ENCODE results near the gene SMAD7.
A peak's percentile ranks its signal among the peaks of the same experiment; 100 is the strongest.

Gene SMAD7

DNA sequence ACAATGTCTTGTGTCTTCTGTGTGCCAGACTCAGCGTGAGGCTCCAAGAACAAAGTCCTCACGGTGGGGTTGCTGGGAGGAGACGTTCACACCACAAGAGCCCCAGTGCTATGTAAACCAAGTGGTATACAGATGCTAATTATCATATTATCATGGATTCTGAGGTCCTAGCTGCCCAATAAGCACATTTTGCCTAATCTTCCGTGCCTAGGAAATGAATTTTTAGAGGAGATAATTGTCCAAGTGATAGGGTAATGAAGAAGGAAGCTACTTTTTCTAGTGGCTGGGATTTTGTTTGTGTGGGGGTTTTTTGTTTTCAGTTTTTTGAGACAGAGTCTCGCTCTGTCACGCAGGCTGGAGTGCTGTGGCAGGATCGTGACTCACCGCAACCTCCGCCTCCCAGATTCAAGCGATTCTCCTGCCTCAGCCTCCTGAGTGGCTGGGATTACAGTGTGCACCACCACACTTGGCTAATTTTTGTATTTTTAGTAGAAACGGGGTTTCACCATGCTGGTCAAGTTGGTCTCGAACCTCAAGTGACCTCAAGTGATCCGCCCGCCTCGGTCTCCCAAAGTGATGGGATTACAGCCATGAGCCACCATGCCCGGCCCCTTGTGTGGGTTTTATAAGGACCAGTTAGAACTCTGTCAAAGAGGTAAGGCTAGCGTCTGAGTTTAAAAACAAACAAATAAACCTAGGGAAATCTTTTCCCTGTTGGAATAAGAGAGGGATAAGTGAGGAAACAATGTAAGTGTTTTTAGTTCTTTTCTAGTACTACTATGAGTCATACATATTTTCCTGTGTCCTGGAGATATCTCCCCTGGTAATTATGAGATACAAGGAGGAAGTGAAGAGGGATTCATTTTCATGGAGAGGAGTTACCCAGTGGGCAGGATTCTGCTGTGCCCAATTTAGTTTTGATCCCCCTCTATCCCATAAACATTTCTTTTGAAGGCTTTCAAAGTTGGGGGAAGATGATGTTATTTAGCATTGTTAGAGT is 9.5 kb upstream of the SMAD7 start:
- DNase-seq (ENCODE audit: low read depth) = no peak

DNA sequence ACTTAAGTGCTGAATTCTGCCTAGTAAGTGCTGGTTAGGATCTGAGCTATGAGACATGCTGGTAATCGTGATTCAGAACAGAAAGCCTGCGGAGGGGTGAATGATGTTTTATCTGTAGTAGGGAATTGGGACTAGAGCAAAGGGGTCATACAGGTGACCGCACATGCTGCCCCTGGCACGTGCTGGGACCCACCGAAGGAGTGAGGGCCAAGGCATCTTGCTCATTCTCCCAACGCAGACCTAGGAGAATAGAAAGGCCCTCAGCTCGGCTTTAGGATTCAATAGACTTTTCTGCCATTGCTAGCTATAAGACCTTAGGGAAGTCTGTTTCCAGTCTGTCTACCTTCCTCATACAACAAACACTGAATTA is 8.8 kb upstream of the SMAD7 start:
- no peak for DNase-seq (ENCODE audit: low read depth)

DNA sequence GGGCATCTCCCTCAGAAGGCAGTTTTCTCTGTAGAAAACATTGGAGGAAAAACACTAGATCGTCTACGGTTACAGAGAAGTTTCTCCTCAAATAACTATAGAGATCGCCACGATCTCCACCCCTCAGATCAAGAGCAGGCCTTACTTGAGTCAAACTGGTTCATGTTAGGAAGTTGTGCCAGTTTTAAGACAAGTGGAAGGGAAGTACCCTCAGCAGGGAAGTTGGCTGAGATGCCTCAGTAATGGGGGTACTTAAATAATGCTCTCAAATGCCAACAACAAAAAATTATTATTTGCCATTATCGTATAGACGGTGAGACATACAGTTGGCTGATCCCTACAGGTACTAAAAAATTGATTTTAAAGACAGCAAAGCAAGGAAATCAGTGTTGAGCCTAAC is 8.2 kb upstream of the SMAD7 start:
- DNase-seq (ENCODE audit: low read depth) = no peak

DNA sequence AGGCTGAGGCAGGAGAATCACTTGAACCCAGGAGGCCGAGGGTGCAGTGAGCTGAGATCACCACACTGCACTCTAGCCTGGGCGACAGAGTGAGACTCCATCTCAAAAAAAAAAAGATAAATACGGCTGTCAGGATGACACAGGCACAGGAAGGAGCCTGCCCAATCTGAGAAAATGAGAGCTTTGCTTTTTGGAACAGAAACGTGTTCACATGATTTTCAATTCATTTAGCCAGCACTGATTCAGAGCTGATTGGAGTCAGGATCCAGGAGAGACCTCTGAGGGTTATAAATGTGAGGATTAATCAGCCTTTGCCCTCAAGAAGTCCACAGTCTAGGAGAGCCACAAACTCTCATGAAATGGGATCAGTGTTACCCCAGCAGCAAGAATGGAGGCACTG is 6.9 kb upstream of the SMAD7 start:
- no peak for DNase-seq (ENCODE audit: low read depth)

DNA sequence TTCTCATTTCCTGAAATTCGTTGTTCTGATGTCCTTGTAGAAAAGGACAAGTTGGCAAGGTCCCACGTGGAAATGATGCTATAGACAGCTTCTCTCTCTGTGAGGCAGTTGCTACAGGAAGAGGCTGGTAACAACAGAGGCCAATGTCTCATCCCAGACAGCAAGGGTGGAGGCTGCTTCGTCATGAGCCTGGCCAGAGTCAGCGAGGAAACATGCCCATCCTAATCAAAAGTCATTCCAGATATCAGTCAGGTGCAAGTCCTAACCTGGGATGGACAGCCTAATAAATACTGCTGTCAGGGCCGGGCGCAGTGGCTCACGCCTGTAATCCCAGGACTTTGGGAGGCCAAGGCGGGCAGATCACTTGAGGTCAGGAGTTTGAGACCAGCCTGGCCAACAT is 6.4 kb upstream of the SMAD7 start:
- DNase-seq (ENCODE audit: low read depth) = no peak

DNA sequence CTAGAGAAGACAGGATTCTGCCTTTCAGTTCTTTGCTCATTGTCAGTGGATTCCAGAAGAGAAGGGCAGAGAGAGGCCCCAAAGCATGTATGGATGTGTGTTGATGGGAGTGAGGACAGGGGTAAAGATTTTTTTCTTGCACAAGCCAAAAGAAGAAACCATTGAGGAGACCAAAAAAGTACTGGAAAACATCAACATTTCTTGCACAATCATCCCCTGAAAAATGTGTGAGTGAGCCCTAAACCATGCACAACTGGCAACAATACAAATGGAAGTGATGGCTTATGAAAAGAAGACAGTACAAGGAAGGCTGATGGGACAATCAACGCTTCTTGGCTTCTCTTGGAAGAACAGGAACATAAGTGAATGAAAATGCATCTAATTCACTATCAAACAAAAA is 5.6 kb upstream of the SMAD7 start:
- no peak for DNase-seq (ENCODE audit: low read depth)

DNA sequence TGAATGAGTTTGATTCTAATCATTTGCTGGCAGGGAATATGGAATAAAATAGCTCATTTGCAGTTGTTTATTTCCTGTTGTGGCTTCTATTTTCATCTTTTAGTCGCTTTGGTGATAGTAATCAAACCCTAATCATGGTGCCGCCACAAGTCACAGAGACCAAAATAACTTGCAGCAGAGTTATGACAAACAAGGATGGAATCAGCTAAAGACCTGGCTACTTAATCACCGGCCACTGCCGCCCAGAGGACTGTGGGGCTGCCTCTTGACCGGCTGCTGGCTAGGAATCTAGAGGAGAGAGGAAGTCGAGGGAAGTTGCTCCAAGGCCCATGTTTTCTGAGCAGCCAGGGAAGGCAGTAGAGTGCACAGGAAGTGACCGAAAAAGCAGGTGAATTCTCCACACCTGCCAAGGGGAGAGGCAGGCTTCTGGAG is 5.1 kb upstream of the SMAD7 start:
- DNase-seq (ENCODE audit: low read depth) = no peak

DNA sequence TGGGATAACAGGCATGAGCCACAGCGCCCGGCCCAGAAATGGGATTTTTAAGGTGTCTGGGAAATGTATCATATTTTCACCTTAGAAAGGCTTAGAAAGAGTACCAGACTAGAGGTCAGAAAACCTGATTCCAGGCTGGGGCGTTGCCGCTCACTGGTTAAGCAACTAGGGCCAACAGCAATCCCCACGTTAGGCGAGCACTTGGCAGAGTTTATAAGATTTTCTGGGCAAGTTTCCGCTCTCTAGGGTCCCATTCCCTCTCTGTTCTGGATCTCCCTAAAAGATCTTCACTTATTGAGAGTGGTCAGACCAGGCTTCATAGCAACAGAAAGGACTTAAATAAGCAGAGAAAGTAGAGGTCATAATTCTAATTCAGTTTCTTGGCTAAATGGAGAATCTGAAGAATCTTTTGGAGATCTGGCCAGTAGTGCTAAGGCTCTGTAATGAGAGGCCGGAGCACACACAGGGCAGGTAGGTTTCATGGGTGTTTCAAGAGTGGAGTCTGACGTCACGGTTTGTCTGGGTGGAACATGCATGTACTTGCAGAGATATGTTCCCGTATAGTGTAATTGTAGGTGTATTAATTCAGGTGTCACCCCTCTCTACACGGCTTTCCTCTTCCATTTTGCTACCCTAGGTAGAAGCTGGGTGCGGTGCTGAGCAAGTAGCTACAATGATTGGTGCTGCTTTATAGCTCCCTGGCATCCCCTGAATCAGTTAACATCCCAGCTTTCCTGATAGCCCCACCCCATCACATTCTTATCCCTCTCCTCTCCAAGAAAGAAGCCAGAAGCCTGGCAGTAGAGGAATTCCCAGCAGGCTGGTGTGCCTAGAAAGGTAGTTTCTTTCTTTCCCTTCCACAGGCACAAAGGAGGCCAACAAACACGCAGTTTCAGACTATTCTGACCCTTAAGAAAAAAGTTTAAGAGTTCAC is 4.4 kb upstream of the SMAD7 start:
- no peak for DNase-seq (ENCODE audit: low read depth)

DNA sequence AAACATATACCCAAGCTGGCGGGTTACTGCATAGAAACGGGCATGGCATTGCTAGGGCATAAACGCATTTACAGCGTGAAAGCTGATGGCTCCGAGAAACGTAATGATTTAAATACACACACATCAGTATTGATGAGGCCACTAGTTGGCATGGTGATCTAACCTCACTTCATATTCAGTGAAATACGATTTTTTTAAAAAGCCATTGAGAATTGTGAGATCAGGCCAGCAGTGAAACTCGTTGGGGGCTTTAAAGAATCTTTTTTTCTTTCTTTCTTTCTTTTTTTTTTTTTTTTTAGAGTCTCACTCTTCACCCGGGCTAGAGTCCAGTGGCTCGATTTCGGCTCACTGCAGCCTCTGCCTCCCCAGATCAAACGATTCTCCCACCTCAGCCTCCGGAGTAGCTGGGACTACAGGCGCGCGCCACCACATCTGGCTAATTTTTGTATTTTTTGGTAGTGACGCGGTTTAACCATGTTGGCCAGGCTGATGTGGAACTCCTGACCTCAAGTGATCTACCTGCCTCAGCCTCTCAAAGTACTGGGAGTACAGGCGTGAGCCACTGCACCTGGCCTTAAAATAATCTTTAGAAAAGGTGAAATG is 2.4 kb upstream of the SMAD7 start:
- DNase-seq (ENCODE audit: low read depth) = no peak

DNA sequence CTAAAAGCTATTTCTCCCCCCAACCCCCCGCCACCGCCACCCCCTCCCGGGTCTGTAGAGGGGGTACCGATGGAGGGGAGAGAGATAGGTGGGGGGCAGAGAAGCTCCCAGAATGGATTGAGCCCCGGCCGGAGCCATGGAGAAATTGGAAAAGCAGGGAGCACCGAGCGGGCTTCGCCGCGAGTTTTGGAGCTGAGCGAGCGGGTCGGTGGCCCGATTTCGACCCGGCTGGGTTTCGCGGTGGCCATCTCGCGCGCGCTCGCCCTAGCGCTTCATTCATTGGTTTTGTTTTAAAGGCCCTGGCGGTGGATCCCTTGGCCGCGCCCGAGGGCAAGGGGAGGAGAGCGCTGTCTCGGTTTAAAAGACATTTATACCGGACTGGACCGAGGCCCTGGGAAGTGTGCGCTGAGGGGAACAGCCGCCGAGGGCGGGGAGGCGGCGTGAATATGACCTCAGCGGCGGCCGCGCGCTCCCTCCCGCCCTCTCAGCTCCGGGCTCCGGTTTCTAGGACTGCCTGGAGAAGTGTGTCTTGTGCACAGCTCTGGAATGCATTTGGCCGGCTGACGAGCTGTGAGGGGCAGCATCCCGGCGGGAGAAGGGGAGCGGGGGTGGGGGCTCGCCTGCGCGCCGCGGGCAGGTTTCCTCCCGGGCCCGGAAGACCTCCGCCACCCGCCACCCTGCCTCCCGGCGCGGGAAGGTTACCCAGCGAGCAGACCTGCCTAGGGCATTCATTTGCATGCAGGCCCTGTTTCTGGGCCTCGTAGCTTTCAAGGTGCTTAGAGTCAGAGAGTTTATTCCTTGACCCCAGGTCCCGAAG is 1.7 kb upstream of the SMAD7 start:
- DNase-seq (ENCODE audit: low read depth) = peak; percentile 44

DNA sequence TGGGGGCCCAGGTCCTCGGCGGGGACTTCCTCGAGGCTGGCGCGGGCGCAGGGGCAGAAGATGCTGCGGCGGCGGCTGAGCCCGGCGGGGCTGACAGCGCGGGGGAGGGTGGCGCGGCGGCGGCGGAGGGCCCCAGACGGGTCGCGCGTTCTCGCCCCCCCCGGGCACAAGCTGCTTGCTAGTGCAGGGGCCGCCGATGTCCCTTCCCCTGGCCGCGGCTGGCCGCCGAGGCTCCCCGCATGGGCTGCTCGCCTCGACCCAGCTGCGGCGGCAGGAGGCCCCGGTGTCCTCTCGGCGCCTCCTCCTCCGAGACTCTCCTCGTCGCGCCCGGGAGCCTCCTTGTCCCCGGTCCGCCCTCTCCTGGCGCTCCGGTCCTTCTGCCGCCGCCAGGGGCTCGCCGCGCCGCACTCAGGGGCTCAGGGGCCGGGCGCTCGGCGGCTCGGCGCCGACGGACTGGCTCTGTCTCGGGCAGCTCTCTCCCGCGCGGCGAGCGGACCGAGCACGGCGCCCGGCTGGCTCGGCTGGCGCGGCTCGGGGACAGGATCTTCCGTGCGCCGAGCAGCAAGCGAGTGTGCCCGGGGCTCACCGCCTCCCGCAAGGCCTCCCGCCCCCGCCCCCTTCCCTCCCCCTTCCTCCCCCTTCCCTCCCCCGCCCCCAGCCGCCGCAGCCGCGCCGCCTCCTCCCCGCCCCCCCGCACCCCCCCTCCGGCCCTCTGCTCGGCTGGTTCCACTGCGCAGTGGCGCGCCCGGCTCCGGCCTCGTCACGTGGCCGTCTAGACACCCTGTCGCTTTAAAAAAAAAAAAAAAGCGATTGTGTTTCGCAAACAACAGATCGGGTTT is 902 bp upstream of the SMAD7 start:
- peak; percentile 68 for DNase-seq (ENCODE audit: low read depth)

DNA sequence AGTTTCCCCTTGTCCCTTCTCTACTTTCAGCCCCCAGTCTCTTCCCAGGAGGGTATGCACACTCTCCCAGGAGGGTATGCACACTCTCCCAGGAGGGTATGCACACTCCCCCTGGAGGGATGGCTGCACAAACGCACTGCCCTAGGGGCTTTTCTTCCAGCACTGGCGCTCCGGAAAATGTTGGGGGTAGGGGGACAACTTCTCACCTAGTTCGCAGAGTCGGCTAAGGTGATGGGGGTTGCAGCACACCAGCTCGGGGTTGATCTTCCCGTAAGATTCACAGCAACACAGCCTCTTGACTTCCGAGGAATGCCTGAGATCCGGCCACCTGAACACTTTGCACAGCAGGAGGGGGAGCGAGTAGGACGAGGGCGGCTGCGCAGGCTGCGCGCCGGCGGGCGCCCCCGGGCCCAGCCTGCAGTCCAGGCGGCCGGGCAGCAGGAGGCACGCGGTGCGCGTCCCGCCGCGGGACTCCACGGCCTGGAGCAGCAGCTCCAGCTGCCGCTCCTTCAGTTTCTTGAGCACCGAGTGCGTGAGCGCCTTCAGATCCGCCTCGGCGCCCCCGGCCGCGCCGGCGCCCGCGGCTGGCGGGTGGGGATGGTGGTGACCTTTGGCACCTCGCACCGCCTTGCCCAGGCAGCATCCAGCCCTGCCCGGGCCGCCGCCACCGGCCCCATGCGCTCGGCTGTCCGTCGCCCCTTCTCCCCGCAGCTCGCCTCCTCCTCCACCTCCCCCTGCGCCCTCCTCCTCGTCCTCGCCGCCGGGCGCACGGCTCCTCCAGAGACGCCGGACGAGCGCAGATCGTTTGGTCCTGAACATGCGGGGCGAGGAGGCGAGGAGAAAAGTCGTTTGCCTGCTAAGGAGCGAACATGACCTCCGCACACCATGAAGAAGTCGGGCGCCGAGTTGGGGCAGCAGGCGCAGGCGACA is 894 bp downstream of the SMAD7 start:
- peak; percentile 35 for DNase-seq (ENCODE audit: low read depth)

DNA sequence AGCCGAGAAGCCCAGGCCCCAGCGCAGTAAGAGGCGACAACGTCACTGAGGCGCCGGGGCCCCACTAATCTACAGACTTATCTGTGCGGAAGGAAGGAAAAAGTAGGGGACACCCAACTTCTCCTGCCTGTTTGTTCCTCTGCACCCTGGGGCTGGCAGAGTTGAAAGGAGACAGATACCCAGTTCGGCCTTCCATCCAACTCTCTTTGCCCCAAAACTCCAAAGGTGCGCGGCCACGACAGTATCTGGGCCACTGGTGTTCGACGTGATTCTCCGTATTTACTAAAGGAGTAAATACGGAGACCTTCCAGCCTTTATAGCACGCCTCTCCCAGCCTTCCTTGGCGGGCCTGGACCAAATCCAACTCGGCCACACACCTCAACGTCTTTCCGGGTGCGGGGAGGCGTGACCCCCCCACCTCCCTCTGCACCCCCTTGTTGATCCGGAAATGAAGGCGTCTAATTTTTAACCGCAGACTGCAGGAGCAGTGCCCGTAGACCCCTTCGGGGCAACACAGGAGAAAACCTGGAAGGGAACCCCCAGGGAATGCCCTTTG is 1.6 kb downstream of the SMAD7 start:
- DNase-seq (ENCODE audit: low read depth) = no peak

DNA sequence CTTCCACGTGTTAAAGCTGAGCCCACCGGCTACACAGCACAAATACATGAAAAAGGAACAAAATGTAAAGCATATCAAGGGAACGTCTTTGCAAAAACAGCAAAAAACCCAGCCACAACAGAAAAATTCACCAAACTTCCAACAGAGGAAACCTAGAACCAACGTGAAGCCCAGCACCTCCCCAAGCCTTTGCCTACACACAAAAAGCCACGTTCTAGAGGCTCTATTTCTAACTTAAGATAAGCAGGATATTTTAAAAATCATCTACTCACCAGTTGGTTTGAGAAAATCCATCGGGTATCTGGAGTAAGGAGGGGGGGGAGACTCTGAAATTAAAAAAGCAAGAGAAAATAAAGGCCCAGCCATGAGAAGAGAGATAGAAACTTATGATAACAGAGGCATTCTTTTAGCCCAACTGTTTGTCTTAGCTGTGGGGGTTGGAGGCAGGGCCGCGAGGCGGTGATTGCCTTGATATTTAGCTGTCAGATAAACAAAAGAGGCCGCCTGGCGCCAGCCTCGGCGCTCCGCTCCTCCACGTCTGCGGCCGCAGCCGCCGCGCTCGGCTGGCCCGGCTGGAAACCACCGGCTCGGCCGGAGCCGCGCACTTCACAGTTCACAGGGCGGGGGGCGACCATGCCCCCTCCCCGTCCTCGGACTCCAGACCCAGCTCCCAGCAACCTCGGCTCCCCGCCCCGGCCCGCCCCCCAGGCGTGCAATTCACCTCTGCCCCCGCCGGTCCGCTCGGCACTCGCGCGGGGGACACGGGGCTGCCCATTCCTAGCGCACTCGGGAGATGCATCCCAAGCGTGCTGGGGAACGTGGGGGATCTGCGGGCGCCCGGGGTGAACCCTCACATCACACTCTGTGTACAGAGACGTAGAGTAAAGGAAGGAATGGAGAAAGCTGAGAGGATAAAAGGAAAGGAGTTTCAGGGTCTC is 2.4 kb downstream of the SMAD7 start:
- DNase-seq (ENCODE audit: low read depth) = peak; percentile 27

DNA sequence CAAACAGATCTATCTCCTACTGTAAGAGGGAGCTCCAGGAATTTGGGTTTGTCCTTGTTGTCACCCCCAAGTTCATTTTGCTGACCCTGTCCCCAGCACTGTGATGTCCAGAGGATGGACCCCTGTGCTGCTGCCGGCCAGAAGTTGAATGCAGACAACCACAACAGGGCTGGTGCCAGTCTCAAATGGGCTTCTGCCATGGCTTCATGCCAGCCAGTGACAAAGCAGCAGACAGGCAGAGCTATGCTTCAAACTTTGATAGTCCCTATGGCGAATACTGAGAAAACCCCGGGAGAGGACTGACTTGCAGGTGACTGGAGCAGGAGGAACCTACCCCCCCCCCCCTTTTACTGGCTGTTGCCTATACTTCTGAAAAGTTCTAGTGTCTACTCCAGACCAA is 3.2 kb downstream of the SMAD7 start:
- DNase-seq (ENCODE audit: low read depth) = no peak

DNA sequence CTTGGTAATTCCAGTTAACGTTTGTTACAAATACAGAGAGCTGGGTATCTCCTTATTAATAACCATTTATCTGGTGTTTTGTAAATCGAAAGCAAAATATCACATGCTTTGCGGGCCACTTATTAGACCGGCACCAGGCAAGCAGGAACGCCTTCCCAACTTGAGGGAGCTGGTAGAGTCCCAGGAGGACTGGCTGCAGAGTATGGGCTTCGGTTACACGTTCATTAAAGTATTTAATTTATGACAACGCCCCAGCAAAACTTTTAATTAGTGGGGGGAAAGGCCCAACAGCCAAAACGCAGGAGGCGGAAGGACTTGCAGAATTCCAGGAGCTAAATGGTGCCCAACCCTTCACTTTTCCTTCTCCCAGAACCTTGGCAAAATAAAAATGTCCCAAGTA is 3.7 kb downstream of the SMAD7 start:
- DNase-seq (ENCODE audit: low read depth) = no peak

DNA sequence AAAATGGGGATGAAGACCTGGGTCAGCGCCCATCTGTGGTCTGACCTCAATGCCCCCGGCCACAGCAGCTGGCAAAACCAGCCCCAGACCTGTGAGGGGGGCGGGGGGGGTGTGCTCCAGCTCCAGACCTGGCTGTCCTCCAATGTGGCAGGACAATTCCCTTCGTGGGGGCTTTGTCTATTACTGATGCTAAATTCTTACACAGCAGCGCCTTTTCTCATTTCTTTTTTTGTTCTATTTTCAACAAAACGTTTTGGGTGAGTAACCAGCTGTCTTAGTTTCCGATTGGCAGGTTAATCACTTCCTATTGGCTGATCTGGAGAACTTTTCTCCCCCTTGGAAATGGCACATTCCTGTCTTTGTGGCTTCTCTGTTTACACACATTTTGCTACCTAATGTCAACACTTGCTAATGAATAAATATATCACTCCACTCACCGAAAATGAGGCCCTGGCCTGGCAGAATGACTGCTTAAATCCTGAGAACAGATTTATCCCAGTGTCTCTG is 4.4 kb downstream of the SMAD7 start:
- DNase-seq (ENCODE audit: low read depth) = no peak

DNA sequence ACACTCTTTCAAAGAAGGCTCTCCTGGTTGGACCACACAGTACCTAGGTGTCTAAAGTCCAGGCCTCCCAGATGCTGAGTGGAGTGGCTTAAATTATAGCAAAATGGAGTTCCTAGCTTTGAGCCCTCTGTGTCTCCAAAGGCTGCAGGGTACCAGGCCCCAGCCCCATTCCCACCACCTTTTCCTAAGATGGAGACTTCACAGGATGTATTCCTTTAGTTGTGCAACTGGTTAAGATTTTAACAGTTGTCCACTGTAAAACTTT is 4.9 kb downstream of the SMAD7 start:
- DNase-seq (ENCODE audit: low read depth) = no peak

Measured in activated T-cell treated with anti-CD3 and anti-CD28 coated beads for 48 hours (primary cell).